Body of pancreas (tissue), 4 donors: Measurements from ENCODE around the gene SMAGP. TPM values are rescaled to one million over a fixed set of nuclear protein-coding genes. Genes with fewer than 3 reads are reported as not detected.

Experiments used
- ATAC-seq: fragments of 150-250 bp; one replicate; pipeline ENCODE4 v1.9.1; 2016
- DNase-seq, 4 donors: peaks; one replicate each; pipeline ENCODE4 v3.0.0-alpha.2; 2019
- H3K27ac ChIP-seq, 4 donors: fragments of 200-600 bp; sonication (generic); 1 replicate in 3 of 4; 2 replicates in 1 of 4; pipeline versions ENCODE4 v1.5.1 to v1.6.1; 2016 to 2019; ENCODE audit warnings: mild to moderate bottlenecking in 1 of 4, mixed read lengths in 1 of 4, moderate library complexity in 1 of 4
- H3K27me3 ChIP-seq, 2 donors: fragments of 200-600 bp; sonication (generic); one replicate each; pipeline ENCODE4 v1.6.0; 2016; ENCODE audit warnings: mild to moderate bottlenecking in 1 of 2
- H3K36me3 ChIP-seq, 2 donors: fragments of 200-600 bp; sonication (generic); replicated peaks in 1 of 2; 2 replicates each; pipeline ENCODE4 v1.5.1; 2016; ENCODE audit warnings: low read depth in 2 of 2; ENCODE audit not compliant: insufficient read depth in 1 of 2
- H3K4me1 ChIP-seq: fragments of 200-600 bp; sonication (generic); one replicate; pipeline ENCODE4 v1.6.0; 2016
- H3K4me3 ChIP-seq, 2 donors: fragments of 200-600 bp; sonication (generic); 1 replicate in 1 of 2; 2 replicates in 1 of 2; pipeline ENCODE4 v1.5.1; 2016 to 2019
- H3K9me3 ChIP-seq, 3 donors: fragments of 200-600 bp; sonication (generic); 1 replicate in 2 of 3; 2 replicates in 1 of 3; pipeline ENCODE4 v1.5.1; 2016
- POLR2A ChIP-seq, 3 donors: fragments of 450-650 bp; IDR thresholded peaks; one replicate each; pipeline ENCODE4 v1.6.1; 2016; ENCODE audit warnings: antibody characterized with exemption in 3 of 3, mild to moderate bottlenecking in 2 of 3
- WGBS, 2 donors: methylation state at CpG; one replicate each; pipeline ENCODE4 v1.1.5; 2017; 5-methylcytosine and 5-hydroxymethylcytosine counted together
- intact Hi-C: fragments of 100-400 bp; cut with DNase I; formaldehyde crosslinking; loops from one replicate; pipeline ENCODE4 v1.15.1; 2023
- total RNA-seq, 2 donors: library from RNA; depleted of rRNA; stranded (reverse); fragments of >200 nt; gene quantifications; one replicate each; pipeline ENCODE4 v1.1.0, GENCODE V29; 2016
- TF ChIP-seq, protein P1 (sequence below), 7 experiments: fragments of 450-650 bp in 4 of 7; fragments of 200-600 bp in 3 of 7; sonication (generic) in 3 of 7; IDR thresholded peaks; one replicate each; pipeline ENCODE4 v1.5.1; 2016 to 2019; ENCODE audit warnings: antibody characterized with exemption in 7 of 7

The SMAGP gene
- total RNA-seq, 2 donors from 2014 or later = 7.0 to 8.6 TPM

GRCh38 chr12:51195841-51196240 lies 74.4 kb downstream of the SMAGP start:
- intact Hi-C loops = no loop called here
- Histone ChIP-seq H3K4me3 (no peak overlapping the region), H3K36me3 (no peaks in the 10 kb centered on the region), H3K27me3 (no peaks in the 10 kb centered on the region), H3K4me1 (no peaks in the 10 kb centered on the region), H3K9me3 (no peaks in the 10 kb centered on the region), H3K27ac (no peak overlapping the region)
- DNase-seq (no peak), ATAC-seq (no peak)
- TF ChIP-seq, protein P1, sequence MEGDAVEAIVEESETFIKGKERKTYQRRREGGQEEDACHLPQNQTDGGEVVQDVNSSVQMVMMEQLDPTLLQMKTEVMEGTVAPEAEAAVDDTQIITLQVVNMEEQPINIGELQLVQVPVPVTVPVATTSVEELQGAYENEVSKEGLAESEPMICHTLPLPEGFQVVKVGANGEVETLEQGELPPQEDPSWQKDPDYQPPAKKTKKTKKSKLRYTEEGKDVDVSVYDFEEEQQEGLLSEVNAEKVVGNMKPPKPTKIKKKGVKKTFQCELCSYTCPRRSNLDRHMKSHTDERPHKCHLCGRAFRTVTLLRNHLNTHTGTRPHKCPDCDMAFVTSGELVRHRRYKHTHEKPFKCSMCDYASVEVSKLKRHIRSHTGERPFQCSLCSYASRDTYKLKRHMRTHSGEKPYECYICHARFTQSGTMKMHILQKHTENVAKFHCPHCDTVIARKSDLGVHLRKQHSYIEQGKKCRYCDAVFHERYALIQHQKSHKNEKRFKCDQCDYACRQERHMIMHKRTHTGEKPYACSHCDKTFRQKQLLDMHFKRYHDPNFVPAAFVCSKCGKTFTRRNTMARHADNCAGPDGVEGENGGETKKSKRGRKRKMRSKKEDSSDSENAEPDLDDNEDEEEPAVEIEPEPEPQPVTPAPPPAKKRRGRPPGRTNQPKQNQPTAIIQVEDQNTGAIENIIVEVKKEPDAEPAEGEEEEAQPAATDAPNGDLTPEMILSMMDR (IDR thresholded peaks at IDR 0.05) = no peak
- no peak for TF ChIP-seq POLR2A (IDR thresholded peaks at IDR 0.05)
- 86 to 93% methylated on average over 5 to 7 of the region's 7 CpGs for WGBS, 2 donors

Other genes with a start within 250 kb of the SMAGP start
- gene SLC11A2, start 244.0 kb downstream of the SMAGP start, total RNA-seq = 10 to 100 TPM; 53.2 to 55.0 TPM
- gene LETMD1, start 222.1 kb downstream of the SMAGP start, total RNA-seq = 10 to 100 TPM; 57.4 to 71.6 TPM
- gene CSRNP2, start 186.8 kb downstream of the SMAGP start, total RNA-seq = 10 to 100 TPM; 20.8 to 25.4 TPM
- 1 to 10 TPM; 7.9 to 9.9 TPM for gene TFCP2, start 97.3 kb downstream of the SMAGP start, total RNA-seq
- gene POU6F1, start 52.4 kb downstream of the SMAGP start, total RNA-seq = 1 to 10 TPM; 6.2 to 9.6 TPM
- gene DAZAP2, start 31.6 kb downstream of the SMAGP start, total RNA-seq = 10 to 100 TPM; 77.1 to 87.7 TPM
- gene BIN2, start 53.8 kb upstream of the SMAGP start, total RNA-seq = 1 to 10 TPM; 1.0 to 1.3 TPM
- not detected for gene CELA1, start 76.3 kb upstream of the SMAGP start, total RNA-seq
- 1 to 10 TPM; 8.6 to 9.3 TPM for gene GALNT6, start 121.0 kb upstream of the SMAGP start, total RNA-seq
- 1 to 10 TPM; 1.6 to 2.3 TPM for gene SLC4A8, start 154.4 kb upstream of the SMAGP start, total RNA-seq